Measurements from ENCODE around the gene CCDC91.
"Not testable (repeated sequence)": the region's sequence is repeated elsewhere in the genome, so short reads cannot be mapped to it uniquely, and the experiment has no call there.

CCDC91 gene

DNA sequence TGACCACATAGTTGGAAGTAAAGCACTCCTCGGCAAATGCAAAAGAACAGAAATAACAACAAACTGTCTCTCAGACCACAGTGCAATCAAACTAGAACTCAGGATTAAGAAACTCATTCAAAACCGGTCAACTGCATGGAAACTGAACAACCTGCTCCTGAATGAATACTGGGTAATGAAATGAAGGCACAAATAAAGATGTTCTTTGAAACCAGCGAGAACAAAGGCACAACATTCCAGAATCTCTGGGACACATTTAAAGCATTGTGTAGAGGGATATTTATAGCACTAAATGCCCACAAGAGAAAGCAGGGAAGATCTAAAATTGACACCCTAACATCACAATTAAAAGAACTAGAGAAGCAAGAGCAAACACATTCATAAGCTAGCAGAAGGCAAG lies 285.9 kb downstream of the CCDC91 start:
- not testable (repeated sequence) for DNase-seq

DNA sequence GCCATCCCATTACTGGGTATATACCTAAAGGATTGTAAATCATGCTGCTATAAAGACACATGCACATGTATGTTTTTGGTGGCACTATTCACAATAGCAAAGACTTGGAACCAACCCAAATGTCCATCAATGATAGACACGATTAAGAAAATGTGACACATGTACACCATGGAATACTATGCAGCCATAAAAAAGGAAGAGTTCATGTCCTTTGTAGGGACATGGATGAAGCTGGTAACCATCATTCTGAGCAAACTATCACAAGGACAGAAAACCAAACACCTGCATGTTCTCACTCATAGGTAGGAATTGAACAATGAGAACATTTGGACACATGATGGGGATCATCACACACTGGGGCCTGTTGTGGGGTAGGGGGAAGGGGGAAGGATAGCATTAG lies 288.8 kb downstream of the CCDC91 start:
- not testable (repeated sequence) for DNase-seq

DNA sequence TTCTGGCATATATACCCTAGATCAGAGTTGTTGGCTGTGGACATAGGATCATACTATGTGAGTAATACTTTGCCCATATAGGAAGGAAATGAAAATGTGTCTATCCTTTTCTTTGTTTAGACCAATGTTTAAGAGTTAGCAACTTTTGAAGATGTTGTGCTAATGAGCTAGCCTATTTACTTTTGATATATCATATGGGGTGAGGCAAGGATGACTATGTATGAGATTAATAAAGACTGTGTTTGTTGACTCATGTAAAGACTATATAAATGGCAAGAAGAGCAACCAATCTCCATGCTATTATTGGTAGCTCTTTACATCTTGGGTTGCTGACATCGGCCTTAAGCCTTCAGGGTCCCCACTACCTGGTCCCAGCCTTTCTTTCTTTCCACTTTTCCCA lies 289.4 kb downstream of the CCDC91 start:
- DNase-seq, result no peak

DNA sequence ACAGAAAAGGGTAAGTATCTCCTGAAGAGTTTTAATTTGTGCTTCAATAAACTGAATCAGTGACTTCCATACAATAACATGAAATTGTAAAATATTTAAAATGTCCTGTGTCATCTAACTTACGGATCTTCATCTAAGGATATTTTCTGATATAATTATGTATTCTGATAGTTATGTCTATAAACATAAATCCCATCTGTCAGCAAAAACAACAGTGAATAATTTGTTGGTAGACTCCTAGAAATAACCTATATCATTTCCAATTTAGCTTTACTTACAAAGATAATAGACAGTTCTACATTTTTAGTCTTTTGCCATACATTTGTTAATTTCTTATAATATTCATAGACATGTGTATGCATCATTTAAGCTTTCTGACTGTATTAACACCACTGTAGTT lies 293.9 kb downstream of the CCDC91 start:
- DNase-seq, result no peak

DNA sequence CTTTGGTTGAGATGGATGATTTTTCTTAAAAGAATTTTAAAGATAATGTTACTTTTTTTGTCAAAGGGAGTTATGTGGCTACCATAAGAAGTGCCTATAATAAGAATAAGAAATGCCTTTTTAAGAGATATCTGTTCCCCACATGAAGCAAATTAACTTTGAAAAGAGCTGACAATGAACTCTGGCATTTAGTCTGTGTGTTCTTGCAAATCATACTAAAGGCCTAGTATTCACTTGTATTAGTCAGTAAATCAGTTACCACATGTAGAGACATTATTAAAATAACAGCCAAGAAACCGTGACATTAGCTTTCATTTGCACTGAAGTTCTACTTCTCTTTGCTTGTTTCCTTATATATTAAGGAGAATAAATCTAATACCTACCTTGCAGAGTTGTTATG lies 296.3 kb downstream of the CCDC91 start:
- no peak for DNase-seq

DNA sequence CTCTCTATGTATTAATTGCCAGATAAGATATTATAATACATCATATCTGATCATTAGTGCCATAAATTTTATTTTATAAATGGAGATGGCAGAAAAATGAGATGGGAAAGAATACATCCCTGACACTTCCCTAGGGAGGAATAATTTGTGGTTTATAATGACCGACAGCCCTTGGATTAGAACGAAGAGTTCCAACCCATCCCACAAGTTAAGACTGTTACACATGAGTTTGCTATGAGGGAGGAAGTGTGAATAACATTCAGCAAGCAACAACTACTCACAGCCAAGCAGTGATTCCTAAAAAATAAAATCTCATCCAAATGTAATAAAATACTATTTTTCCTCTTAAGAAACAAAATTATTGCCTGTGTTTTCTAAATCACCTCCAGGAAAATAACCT lies 299.0 kb downstream of the CCDC91 start:
- no peak for DNase-seq

DNA sequence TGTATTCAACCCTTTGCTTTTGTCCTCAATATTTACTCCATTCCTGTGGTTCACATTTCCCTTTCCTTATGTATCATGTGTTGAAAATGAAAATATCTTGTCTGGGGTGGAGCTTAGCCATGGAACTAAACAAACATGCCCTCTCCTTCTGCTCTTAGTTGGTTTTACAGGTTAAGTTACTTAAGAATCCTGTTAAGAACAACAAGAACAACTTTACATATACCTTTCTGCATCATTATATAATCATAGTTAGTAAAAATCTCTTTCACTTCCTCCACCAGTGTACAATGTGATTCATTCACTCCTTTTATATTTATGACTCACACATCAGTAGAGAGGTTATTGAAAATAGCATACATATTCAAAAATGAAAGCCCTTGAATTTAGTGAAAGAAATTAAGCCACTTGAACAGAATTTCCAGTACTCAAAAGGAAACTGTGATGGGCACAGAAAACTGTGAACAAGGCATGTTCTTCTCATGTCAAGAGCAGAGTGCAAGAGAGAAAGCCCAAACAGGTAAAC lies 307.7 kb downstream of the CCDC91 start:
- no peak for DNase-seq

DNA sequence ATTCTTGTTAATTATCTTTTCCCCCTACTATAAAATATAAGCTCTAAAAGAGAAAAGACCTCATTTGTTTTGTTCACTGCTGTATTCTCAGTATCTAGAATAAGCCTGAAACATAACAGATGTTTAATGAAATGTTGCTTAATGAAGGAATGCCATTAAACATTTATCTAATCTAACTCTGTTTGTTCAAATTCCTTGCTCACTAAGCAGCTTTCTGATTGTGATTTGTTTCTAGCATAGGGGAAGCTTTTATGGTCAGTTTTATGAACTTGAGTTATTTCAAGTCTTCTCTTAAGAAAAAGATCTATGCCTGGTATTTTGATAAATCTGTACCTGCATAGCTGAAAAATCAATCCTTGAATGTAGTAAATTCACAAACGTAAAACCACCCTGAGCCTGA lies 308.6 kb downstream of the CCDC91 start:
- no peak for DNase-seq

DNA sequence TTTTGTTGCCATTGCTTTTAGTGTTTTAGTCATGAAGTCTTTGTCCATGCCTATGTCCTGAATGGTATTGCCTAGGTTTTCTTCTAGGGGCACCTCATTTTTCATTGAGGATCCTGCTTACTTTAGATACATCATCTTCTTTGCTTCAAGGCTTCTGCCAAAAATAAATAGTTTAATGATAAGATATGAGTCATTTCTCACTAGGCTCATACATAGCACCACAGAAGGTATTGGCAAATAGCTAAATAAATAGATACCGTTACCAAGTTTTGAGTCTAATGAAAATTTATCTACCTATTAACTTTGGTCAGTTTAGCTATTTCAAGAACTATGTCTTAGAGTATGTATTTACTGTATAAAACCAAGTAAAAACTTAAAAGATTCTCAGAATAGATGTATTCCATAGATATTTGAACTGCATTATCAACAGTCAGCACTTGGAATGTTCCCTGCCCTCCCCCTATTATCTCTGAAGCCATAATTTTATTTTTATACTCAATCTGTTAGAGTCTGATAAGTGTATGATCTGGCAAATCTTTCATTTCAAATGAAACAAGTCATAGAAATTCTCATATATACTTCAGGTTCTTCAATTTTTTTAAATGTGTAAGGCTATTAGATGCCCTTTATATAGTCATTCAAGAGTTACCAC lies 310.2 kb downstream of the CCDC91 start:
- no peak for DNase-seq

DNA sequence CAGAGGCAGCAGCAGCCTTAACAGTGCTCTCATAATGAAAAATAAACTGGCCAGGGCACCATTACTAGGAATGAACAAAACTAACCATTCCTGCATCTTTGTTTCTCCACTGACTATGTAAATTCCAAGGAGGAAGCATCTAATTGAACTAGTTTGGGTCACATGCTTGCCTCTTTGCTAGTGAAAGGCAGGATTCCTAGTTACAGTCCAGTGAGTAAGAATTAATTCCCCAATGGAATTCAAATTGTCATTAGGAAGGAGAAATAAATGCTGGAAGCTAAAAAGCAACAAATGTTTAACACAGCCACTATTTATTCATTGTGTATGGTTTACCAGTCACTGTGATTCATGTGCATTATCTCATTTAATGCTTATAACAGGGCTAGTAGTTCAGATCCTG lies 316.0 kb downstream of the CCDC91 start:
- no peak for DNase-seq

DNA sequence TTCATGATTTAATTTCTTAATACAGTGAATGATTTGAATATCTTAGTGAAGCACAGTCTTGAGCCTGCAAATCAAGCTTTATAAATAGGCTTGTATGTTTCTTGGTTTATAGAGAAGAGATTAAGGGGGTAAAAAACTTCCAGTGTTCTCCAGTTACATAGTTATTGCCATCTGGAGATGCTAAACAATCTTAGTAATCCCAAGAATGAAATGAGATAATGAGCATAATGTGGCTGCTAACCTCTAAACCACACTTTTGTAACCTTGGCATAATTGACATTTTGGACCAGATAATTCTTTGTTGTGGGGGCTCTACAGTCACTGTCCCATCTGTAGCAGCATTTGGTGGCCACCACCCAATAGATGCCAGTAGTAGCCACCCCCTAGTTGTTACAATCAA lies 316.8 kb downstream of the CCDC91 start:
- no peak for DNase-seq

DNA sequence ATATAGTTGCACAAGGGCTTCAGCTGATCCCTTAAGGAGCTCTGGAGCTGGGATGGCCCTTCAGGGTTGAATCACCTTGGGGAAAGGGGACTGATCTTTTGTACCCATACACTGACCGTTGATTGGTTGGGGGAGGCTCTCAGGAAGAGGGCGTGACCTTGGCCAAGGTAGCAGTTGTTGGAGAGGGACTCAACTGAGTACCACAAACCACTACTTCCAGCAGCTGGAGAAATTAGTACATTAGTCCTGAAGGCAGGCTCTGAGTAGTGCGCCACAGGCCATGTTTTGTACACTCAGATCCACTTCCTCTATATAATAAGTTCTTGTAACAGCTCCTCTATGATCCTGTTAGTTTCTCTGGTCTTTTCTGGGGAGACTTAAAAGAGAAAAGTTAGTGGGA lies 317.6 kb downstream of the CCDC91 start:
- DNase-seq, result no peak

DNA sequence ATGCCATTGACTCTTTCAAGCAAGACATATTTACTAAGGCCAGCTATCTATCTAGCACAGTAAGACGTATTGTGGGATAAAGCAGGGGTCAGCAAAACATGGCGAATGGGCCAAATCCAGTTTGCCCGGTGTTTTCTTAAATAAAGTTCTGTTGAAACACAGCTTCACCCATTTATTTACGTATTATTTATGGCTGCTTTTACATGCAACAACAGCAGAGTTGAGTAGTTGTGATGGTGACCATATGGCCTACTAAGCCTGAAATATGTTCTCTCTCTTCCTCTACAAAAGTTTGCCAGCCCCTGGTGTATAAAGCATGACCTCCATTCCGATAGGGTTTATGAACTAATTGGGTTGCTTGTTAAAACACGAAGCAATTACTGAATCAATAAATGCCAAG lies 322.1 kb downstream of the CCDC91 start:
- DNase-seq, result no peak

DNA sequence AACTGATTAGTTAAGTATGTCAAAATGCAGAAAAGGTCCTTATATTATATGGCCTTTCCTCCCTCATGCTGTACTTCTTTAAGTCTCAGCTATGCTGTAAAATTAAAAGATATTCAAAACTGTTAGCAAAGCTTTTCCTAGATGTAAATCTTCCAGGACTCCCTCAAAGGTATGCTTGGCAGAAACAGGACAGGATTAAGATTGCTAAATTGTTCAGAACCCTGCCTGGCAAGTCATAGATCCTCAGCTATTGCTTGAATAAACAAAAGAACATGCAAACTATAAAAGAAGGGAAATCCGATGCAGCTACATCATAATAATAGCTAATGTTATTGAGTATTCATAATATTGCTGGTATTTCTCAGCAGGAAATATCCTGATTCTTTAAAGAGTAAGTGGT lies 322.6 kb downstream of the CCDC91 start:
- no peak for DNase-seq

DNA sequence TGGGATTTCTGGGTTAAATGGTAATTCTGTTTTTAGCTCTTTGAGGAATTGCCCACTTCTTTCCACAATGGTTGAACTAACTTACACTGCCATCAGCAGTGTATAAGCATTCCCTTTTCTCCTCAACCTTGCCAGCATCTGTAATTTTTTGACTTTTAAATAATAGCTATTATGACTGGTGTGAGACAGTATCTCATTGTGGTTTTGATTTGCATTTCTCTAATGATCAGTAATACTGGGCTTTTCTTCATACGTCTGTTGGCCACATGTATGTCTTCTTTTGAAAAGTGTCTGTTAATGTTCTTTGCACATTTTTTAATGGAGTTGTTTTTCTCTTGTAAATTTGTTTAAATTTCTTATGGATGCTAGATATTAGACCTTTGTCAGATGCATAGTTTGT lies 323.7 kb downstream of the CCDC91 start:
- no peak for DNase-seq

DNA sequence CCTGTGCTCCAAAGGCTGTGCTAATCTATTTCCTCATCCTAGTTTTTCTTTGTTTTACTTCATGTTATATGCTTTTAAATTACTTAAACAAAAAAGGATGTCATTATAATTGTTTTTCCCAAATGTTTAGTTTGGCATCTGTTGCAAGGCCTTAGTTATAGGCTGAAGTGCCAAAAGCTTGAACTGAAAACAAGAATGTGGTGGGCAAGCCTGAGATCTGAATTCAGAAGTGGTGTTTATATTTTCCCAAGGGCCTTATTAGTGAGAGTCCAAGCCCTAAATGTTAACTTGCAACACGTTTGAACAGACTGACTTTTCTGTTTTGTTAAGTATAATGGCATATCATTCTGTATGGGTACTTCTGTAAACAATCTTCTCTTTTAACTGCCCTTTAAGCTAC lies 326.8 kb downstream of the CCDC91 start:
- no peak for DNase-seq

DNA sequence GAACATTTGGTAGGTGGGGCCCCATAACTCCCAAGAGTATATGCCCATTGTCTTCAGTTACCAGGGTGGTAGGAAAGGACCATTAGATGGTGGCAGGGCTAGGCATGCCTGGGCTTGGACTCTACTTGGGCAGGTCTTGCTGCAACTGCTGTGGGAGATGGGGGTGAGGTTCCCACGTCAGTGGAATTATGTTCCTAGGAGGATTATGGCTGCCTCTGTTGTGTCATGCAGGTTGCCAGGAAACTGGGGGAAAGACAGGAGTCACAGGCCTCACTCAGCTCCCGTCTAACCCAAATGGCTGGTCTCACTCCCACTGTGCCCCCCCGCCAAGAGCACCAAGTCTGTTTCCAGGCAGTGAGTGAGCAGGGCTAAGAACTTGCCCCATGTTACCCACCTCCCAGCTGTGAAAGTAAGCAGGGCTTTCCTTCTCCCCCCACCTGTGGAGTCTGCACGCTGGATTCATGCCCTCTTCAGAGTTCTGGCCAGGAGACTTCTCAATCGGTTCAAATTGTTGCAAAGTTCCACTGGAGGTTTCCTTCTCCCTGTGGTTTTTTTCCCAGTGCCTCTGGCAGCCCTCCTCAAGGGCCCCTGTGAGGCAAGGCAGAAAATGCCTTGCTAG lies 337.5 kb downstream of the CCDC91 start:
- no peak for DNase-seq

DNA sequence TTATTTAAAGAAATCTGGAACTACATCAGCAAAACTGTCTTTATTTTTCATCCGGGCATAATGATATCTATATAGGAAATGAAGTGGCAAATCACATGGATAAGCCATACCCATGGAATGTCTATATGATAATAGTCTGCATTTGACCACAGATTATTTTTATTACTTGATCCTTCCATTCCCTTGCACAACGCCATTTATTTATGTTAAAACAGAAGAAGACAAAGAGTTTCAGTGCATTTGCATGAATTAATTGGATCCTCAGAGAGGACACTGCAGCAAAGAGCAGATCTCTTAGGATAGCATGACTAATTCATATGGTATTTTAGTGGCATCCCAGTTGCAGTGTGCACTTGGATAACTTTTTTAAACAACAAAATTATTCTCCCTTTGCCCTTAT lies 345.0 kb downstream of the CCDC91 start:
- DNase-seq, result no peak

DNA sequence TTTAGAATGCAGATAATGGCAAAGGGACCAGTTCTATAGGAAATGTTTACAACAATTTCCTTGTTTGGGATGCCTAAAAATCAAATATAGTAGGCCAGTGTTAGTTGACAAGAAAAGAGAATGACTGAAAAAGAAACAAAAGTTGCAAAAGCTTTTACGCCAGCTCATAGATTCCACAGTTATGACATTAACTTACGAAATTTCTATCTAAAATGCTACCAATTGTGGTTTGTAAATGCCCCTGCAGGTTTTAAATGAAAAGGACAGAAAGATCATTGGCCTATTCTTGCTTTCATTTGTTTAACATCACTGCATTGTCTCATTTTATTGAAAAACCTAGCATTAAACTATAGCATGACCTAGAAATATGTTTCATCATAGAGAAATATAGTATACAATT lies 345.8 kb downstream of the CCDC91 start:
- DNase-seq, result no peak

DNA sequence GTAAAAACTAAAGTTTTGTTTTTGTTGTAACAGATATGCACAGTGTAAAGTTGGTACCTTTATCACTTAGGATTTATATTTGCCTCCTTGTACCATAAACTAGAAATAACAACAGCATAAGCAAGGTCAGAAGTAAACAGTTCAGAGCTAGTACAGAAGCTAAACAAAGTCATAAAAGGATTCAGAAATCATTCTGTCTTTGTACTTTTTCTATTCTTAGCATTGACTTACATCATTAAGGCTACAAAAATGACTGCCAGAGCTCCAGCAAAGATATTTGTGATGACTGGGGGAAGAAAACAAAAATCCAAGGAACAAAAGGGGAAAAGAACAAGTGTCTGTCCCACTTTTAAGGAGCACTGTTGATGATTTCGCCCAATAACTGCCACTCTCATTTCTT lies 347.2 kb downstream of the CCDC91 start:
- DNase-seq, result no peak

DNA sequence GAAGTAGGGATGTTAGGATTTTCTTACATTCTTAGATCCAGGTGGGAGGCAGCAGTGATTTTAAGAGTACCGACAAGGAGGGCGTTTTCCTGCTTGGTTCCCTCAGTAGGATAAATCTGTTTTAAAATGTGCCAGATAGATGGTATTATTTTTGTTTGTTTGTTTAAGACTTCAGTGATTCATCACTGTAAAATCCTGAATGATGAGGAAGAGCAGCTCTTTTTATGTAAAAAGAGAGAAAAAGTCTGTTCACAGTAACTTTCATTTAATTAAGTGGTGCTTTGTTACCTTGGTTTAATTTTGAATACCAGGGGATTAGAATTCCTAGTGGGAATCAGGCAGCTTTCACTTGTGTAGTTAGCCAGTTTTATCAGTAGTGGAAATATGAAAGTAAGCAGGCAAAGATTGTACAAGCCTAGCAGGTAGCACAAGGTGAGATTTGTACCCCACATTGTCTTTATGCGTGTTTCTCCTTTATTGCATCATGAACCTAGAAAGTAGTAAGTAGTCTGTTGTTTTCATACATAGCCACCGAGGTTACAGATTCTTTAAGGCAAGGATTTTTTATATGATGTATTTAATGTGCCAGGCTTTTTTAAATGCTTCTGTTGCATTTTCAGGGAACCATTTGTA lies 349.6 kb downstream of the CCDC91 start:
- DNase-seq, result no peak

DNA sequence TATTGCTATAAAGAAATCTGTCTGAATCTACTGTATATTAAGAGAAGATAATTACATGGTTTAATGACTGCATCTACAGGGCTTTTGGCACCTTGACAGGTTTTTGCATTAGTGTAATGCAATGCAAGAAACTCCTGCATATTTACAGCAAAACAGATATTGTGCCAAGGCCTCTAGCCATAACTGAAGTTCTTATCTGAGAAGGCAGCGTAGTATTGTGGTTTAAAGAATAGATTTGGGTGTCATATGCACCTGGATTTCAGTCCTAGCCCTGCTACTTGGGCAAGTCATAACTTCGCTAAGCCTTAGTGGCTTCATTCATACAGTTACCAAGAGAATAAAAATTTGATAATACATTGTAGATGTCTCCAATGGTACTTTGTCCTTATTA lies 350.1 kb downstream of the CCDC91 start:
- no peak for DNase-seq

DNA sequence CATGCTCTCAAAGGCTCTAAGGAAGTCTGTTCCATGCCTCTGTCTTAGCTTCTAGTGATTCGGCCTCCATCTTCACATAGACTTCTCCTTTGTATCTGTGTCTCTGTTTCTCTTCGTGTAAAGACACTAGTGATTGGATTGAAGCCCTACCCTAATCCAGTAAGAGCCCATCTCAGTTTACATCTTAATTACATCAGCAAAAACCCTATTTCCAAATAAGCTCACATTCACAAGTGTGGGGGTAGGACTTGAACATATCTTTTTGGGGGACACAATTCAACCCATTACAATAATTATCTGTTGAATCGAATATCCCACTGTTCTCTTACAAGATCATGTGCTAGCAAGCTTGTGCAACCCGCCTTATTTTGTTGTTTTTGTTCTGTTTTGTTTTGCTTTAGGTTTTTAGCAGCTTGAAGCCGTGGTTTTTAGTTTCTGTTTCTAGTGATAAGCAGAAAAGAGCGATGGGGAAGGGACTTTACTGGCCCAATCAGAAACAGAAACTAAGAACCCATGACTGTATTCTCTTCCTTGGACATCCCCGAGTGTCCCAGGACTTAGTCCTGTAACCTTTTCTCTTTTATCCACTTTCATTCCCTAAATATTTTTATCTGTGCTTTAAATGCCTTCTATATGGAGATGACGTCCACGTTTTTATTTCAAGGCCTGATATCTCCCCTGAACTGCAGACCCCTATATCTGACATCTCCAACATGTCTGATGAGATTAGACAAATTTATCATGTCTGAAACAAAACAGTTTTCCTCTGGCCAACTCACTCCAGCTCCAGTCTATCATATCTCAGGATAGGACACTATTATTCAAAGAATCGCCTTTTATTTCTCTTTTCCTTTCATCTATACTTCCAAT lies 353.0 kb downstream of the CCDC91 start:
- no peak for DNase-seq

Measured in NCI-H2081 treated with DMSO at 0.1 percent for 48 hours (cell line).